OCI-LY7 (cell line): ENCODE results near the gene COL6A3. TPM values are rescaled to one million over a fixed set of nuclear protein-coding genes. Genes with fewer than 3 reads are reported as not detected.

Experiments
- BruUV-seq: library from RNA; stranded (reverse); fragments of 400-500 nt; replicated peaks from 2 replicates; lab custom pipeline; 2021; lab: Mats Ljungman, UMichigan
- CTCF ChIA-PET: fragments of 300-600 bp; sonication (Branson Sonifier 250); formaldehyde crosslinking; loops from one replicate; lab custom pipeline; 2022; ENCODE audit warnings: antibody characterized with exemption; ENCODE audit not compliant: unreplicated experiment; lab: Charles Lee
- POLR2A ChIA-PET: fragments of 300-600 bp; sonication (Branson Sonifier 250); formaldehyde crosslinking; loops from one replicate; lab custom pipeline; 2022; ENCODE audit warnings: antibody characterized with exemption; lab: Charles Lee
- DNase-seq: peaks from one replicate; pipeline ENCODE4 v3.0.0-alpha.2; 2015; ENCODE audit warnings: low spot score
- H2AFZ ChIP-seq: fragments of 200-600 bp; sonication (generic), shearing (Covaris generic); 2 replicates; pipeline ENCODE4 v1.6.1; 2014; ENCODE audit warnings: mild to moderate bottlenecking, antibody characterized with exemption, low read length, moderate library complexity
- H3K27ac ChIP-seq: fragments of 200-600 bp; sonication (generic); 2 replicates; pipeline ENCODE4 v1.5.1; 2014; ENCODE audit warnings: mixed run types, low read depth, mild to moderate bottlenecking, moderate library complexity, low read length, inconsistent platforms; ENCODE audit not compliant: poor library complexity, severe bottlenecking
- H3K36me3 ChIP-seq: fragments of 200-600 bp; sonication (generic); 2 replicates; pipeline ENCODE4 v1.6.1; 2014; ENCODE audit warnings: mild to moderate bottlenecking, antibody characterized with exemption, low read length, moderate library complexity, mixed read lengths; ENCODE audit not compliant: insufficient read depth
- H3K4me1 ChIP-seq: fragments of 200-600 bp; sonication (generic); 2 replicates; pipeline ENCODE4 v1.5.1; 2014; ENCODE audit warnings: mild to moderate bottlenecking, low read length; ENCODE audit not compliant: insufficient read depth, poor library complexity, severe bottlenecking
- H3K4me2 ChIP-seq: fragments of 200-600 bp; sonication (generic); 2 replicates; pipeline ENCODE4 v1.6.1; 2014; ENCODE audit warnings: mild to moderate bottlenecking, low read length
- H3K4me3 ChIP-seq: fragments of 200-600 bp; sonication (generic); 2 replicates; pipeline ENCODE4 v1.5.1; 2014; ENCODE audit warnings: mild to moderate bottlenecking, low read depth, low read length; ENCODE audit not compliant: poor library complexity, severe bottlenecking
- H3K79me2 ChIP-seq: fragments of 200-600 bp; sonication (generic); 2 replicates; pipeline ENCODE4 v1.6.1; 2016; ENCODE audit warnings: low read depth, mild to moderate bottlenecking, low read length, moderate library complexity, mixed read lengths; ENCODE audit not compliant: insufficient read depth
- H3K9me2 ChIP-seq: fragments of 200-600 bp; sonication (generic); 2 replicates; pipeline ENCODE4 v1.6.1; 2016; ENCODE audit warnings: mild to moderate bottlenecking, low read length, mixed read lengths; ENCODE audit not compliant: insufficient read depth
- H3K9me3 ChIP-seq: fragments of 200-600 bp; sonication (generic); 2 replicates; pipeline ENCODE4 v1.6.1; 2014; ENCODE audit warnings: mild to moderate bottlenecking, mixed run types, low read length, mixed read lengths
- H4K20me1 ChIP-seq: fragments of 200-600 bp; sonication (generic); 2 replicates; pipeline ENCODE4 v1.6.1; 2014; ENCODE audit warnings: mild to moderate bottlenecking, antibody characterized with exemption, low read length, moderate library complexity, mixed read lengths; ENCODE audit not compliant: insufficient read depth
- EZH2phosphoT487 ChIP-seq: fragments of 200-600 bp; sonication (generic); IDR thresholded peaks from 2 replicates; pipeline ENCODE4 v1.6.1; 2018; ENCODE audit warnings: low read depth, borderline replicate concordance, mild to moderate bottlenecking, mixed run types, antibody characterized with exemption, low read length, moderate library complexity, mixed read lengths
- intact Hi-C: fragments of 100-400 bp; cut with micrococcal nuclease; formaldehyde crosslinking; loops from one replicate; pipeline ENCODE4 v1.10.0; 2022; ENCODE audit not compliant: unreplicated experiment
- total RNA-seq, 2 experiments: library from RNA; depleted of rRNA in 1 of 2; stranded (reverse); fragments of >200 nt in 1 of 2; shearing (Covaris generic) in 1 of 2; gene quantifications; 2 replicates each; pipeline ENCODE4 v1.2.3, GENCODE V29; 2014 to 2022
- TF ChIP-seq, protein P1 (sequence below): fragments of 200-600 bp; sonication (generic); conservative IDR thresholded peaks from 2 replicates; pipeline ENCODE4 v1.5.1; 2014; ENCODE audit warnings: mild to moderate bottlenecking, antibody characterized with exemption, low read length, moderate library complexity, mixed read lengths

Gene COL6A3
- total RNA-seq, 2 experiments from 2014 or later, result not detected

DNA sequence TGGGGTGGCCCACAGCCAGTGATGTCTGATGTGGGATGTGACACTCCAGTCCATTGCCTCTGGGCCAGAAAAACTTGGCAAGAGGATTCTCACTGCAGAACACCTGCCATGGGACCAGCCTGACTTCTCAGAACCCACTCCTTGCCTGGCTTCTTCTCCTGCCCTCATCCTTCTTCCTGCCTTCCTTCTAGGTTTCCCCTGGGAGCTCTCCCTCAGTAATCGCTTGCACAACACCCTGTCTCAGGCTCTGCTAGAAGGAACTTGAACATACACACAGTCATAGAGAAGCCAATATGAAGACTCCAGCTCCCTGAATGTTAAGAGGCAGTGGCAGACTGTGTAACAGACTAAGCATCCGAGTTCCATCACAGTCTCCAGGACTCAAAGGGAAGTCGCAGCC, 4.3 kb upstream of the COL6A3 start:
- CTCF ChIA-PET, result no interaction called here
- no peak overlapping the region for H3K4me3 ChIP-seq
- no peaks in the 10 kb centered on the region for H3K36me3 ChIP-seq
- TF ChIP-seq, protein P1, sequence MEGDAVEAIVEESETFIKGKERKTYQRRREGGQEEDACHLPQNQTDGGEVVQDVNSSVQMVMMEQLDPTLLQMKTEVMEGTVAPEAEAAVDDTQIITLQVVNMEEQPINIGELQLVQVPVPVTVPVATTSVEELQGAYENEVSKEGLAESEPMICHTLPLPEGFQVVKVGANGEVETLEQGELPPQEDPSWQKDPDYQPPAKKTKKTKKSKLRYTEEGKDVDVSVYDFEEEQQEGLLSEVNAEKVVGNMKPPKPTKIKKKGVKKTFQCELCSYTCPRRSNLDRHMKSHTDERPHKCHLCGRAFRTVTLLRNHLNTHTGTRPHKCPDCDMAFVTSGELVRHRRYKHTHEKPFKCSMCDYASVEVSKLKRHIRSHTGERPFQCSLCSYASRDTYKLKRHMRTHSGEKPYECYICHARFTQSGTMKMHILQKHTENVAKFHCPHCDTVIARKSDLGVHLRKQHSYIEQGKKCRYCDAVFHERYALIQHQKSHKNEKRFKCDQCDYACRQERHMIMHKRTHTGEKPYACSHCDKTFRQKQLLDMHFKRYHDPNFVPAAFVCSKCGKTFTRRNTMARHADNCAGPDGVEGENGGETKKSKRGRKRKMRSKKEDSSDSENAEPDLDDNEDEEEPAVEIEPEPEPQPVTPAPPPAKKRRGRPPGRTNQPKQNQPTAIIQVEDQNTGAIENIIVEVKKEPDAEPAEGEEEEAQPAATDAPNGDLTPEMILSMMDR, result no peak
- no peak for TF ChIP-seq EZH2phosphoT487
- BruUV-seq, result no TSS peak
- intact Hi-C loops, result no loop called here
- no peaks in the 10 kb centered on the region for H3K9me3 ChIP-seq
- DNase-seq, result no peak
- no peak overlapping the region for H2AFZ ChIP-seq
- H3K27ac ChIP-seq, result no peak overlapping the region
- H3K79me2 ChIP-seq, result no peaks in the 10 kb centered on the region
- H3K4me1 ChIP-seq, result no peaks in the 10 kb centered on the region
- POLR2A ChIA-PET, result interaction anchor here (0.5 kb wide), 1 partner anchor 347 kb away, joined by 3 read pairs; no protein-coding TSS in a partner anchor
- H3K4me2 ChIP-seq, result no peak overlapping the region
- H3K9me2 ChIP-seq, result no peaks in the 10 kb centered on the region
- H4K20me1 ChIP-seq, result no peaks in the 10 kb centered on the region

DNA sequence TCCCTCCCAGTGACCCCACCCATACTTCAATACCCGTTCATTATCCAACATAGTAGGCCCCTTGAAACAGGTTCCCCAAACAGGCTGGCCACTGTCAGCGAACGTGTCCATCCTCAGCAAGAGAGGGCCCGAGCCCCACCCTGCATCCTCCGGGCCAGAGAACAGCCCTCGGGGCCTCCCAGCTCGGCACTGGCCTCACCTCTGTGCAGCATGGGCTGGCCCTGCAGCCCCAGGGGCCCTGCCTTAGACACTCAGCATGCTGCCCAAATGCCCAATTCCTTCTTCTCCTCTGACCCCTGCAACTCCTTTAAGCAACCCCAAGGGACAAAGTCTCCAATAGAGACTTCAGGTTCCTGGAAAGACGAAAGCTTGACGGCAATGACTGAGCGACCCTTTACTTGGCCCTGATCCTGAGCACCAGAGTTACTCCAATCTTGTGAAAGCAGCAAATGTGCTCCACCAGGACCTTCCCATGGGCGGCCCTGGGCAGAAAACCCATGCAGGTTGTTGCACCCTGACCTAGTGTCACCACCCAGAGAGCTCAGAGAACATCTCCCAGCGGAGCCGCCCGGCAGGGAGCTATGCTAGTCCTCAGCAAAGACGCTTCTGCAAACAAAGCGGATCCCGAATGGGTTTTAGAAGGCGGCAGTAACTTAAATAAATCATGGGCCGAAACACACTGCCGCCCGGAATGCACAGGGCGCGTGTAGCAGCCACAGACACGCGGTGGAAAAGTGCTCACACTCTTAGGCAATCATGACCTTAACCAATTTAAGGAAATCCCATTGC, 782 bp downstream of the COL6A3 start:
- no TSS peak for BruUV-seq
- ChIA-PET POLR2A (no interaction called here), CTCF (no interaction called here)
- Histone ChIP-seq H2AFZ (no peak overlapping the region), H3K9me2 (no peaks in the 10 kb centered on the region), H3K36me3 (no peaks in the 10 kb centered on the region), H3K27ac (no peak overlapping the region), H3K4me2 (no peak overlapping the region), H3K4me3 (no peak overlapping the region), H3K9me3 (no peaks in the 10 kb centered on the region), H3K79me2 (no peaks in the 10 kb centered on the region), H3K4me1 (no peaks in the 10 kb centered on the region), H4K20me1 (no peaks in the 10 kb centered on the region)
- no peak for DNase-seq
- intact Hi-C loops, result no loop called here
- no peak for TF ChIP-seq EZH2phosphoT487
- TF ChIP-seq, protein P1, result no peak

DNA sequence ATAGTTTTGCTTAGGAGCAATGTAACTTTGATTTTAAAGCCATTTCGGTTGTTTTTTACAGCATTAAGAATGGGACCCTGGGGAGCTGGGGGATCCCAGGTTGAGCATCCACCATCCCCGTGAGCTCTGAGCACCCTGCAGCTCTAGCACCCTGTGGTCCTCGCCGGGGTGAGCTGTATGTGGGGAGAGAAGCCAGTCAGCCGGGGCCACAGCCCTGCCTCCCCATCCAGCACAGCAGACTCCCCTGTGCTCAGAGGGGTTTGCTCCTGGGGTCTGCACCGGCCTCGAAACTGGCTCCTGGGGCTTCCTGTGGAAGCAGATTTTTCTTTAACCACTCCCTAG, 1.3 kb downstream of the COL6A3 start:
- Histone ChIP-seq H3K4me3 (no peak overlapping the region), H3K79me2 (no peaks in the 10 kb centered on the region), H3K9me3 (no peaks in the 10 kb centered on the region), H3K27ac (no peak overlapping the region), H3K4me2 (no peak overlapping the region), H3K4me1 (no peaks in the 10 kb centered on the region), H3K36me3 (no peaks in the 10 kb centered on the region), H4K20me1 (no peaks in the 10 kb centered on the region), H3K9me2 (no peaks in the 10 kb centered on the region), H2AFZ (no peak overlapping the region)
- TF ChIP-seq, protein P1, result no peak
- no peak for TF ChIP-seq EZH2phosphoT487
- intact Hi-C loops, result no loop called here
- no TSS peak for BruUV-seq
- DNase-seq, result no peak
- ChIA-PET CTCF (no interaction called here), POLR2A (no interaction called here)
